NB4 (cell line): Measurements from ENCODE around the gene CNTNAP4.

Source experiments
- MYC ChIP-seq: IDR thresholded peaks from 2 replicates; pipeline ENCODE4 v1.6.1; 2011; ENCODE audit warnings: low read depth, low read length
- POLR2A ChIP-seq: IDR thresholded peaks from 2 replicates; pipeline ENCODE4 v1.6.1; 2011; ENCODE audit warnings: mild to moderate bottlenecking; ENCODE audit not compliant: insufficient read length; ENCODE audit errors: extremely low read depth
- TF ChIP-seq, protein P1 (sequence below): IDR thresholded peaks from one replicate; pipeline ENCODE4 v1.5.1; 2012; ENCODE audit warnings: low read depth, low read length
- TF ChIP-seq, protein P2 (sequence below): IDR thresholded peaks from 2 replicates; pipeline ENCODE4 v1.6.1; 2011; ENCODE audit warnings: low read depth, low read length

DNA sequence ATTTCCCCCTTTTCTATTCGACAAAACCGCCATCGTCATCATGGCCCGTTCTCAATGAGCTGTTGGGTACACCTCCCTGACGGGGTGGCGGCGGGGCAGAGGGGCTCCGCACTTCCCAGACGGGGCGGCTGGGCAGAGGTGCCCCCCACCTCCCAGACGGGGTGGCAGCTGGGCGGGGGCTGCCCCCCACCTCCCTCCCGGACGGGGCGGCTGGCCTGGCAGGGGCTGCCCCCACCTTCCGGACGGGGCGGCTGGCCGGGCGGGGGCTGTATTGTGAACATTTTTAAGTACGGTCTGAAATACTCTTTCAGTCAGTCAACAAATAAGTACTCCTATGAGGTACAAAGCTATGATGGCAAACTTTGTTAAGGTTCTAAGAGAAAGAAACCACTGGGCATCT, 222.8 kb downstream of the CNTNAP4 start:
- TF ChIP-seq, protein P1, sequence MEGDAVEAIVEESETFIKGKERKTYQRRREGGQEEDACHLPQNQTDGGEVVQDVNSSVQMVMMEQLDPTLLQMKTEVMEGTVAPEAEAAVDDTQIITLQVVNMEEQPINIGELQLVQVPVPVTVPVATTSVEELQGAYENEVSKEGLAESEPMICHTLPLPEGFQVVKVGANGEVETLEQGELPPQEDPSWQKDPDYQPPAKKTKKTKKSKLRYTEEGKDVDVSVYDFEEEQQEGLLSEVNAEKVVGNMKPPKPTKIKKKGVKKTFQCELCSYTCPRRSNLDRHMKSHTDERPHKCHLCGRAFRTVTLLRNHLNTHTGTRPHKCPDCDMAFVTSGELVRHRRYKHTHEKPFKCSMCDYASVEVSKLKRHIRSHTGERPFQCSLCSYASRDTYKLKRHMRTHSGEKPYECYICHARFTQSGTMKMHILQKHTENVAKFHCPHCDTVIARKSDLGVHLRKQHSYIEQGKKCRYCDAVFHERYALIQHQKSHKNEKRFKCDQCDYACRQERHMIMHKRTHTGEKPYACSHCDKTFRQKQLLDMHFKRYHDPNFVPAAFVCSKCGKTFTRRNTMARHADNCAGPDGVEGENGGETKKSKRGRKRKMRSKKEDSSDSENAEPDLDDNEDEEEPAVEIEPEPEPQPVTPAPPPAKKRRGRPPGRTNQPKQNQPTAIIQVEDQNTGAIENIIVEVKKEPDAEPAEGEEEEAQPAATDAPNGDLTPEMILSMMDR = no peak
- no peak for TF ChIP-seq POLR2A
- no peak for TF ChIP-seq MYC
- TF ChIP-seq, protein P2, sequence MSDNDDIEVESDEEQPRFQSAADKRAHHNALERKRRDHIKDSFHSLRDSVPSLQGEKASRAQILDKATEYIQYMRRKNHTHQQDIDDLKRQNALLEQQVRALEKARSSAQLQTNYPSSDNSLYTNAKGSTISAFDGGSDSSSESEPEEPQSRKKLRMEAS = no peak
